Left cardiac atrium (tissue), 4 donors: ENCODE results near the gene CMIP. TPM values are rescaled to one million over a fixed set of nuclear protein-coding genes. Genes with fewer than 3 reads are reported as not detected.

ENCODE experiments used
- ATAC-seq, 2 donors: fragments of 200-7000 bp; cut with Tn5 transposase; one replicate each; pipeline ENCODE4 v1.9.1; 2020; ENCODE audit warnings: mild to moderate bottlenecking in 2 of 2, moderate library complexity in 2 of 2
- DNase-seq: peaks from one replicate; pipeline ENCODE4 v3.0.0-alpha.2; 2020
- intact Hi-C, 2 donors: fragments of 100-400 bp; cut with DNase I; formaldehyde crosslinking; loops; one replicate each; pipeline versions ENCODE4 v1.14.1 to v1.15.1; 2022 to 2023
- total RNA-seq, 2 donors: library from RNA; stranded (reverse); fragmentation: NEBNext Ultra II Directional; extraction: Animal tissue kit (Norgen Biotek cat#: 25700); gene quantifications; one replicate each; pipeline ENCODE4 v1.2.1, GENCODE V29; 2021
- donor health status: DM: no; HTN: yes; CAD: no.
- donor health status: DM: no; HTN: yes; CAD: no; lungs with severe emphysema.
- donor health status: DM: yes; HTN: yes; CAD: no.
- donor health status: Dilated cardiomyopathy.

Gene CMIP
- total RNA-seq, 2 donors from 2014 or later = 18.1 to 34.9 TPM

DNA sequence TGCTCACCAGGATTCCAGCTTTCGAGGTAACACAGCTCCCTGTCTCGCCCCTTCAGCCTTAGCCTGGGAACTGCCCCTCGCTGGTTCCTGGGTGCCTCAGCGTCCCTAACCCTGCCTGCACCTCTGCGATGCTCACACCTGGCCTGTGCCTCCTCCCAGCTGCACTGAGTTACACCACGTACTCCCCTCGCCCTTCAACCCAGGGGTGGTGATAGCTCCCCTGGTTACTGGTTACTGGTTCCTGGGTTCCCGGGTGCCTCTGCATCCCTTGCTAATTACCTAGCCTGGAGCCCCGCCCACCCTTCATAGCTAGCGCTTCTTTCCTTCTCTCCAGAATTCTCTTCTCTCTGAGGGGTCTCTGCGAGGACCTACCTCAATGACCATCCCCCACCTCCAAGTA is 269.2 kb downstream of the CMIP start:
- intact Hi-C loops = no loop called here
- ATAC-seq (no peak), DNase-seq (no peak)

DNA sequence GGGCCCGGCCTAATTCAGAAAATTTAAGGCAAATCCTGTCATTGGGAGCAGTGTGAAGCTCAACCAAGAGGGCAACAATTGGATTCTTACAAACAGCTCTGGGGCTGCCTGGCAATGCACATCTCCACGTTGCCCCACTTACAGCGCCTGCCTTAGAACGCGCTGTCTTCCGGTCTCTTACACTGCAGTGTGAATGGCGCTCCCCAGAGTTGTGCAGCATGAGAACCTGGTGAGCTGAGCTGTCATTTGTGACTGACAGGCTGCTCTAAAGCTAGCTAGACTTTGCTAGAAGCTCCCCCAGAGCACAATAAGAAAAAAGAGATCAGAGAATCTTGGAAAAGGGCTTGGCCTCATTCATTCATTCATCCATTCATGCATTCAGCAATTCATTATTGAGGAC is 270.0 kb downstream of the CMIP start:
- intact Hi-C loops = no loop called here
- ATAC-seq = no peak
- DNase-seq = no peak

DNA sequence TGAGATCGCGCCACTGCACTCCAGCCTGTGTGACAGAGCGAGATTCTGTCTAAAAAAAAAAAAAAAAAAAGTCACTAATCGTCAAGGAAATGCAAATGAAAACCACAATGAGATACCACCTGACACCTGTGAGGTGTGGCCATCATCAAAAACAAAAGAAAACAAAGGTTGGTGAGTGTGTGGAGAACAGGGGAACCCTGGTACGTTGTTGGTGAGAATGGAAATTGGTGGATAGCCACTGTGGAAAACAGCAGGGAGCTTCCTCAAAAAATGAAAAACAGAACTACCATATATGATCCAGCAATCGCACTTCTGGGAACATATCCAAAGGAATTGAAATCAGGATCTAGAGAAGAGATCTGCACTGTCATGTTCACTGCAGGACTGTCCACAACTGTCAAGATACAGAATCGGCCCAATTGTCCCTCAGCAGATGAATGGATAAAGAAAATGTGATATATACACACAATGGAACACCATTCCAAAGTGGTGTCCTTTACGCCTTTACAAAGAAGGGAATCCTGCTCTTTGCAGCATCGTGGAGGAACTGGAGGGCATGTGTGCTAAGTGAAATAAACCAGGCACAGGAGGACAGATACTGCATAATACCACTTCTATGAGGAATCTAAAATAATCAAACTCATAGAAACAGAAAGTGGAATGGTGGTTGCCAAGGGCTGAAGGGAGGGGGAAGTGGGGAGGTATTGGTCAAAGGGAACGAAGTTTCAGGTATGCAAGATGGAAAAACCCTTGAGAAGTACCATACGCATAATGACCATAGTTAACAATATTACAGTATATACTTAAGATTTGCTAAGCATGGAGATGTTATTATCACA is 271.0 kb downstream of the CMIP start:
- no peak for DNase-seq
- intact Hi-C loops = no loop called here
- no peak for ATAC-seq

DNA sequence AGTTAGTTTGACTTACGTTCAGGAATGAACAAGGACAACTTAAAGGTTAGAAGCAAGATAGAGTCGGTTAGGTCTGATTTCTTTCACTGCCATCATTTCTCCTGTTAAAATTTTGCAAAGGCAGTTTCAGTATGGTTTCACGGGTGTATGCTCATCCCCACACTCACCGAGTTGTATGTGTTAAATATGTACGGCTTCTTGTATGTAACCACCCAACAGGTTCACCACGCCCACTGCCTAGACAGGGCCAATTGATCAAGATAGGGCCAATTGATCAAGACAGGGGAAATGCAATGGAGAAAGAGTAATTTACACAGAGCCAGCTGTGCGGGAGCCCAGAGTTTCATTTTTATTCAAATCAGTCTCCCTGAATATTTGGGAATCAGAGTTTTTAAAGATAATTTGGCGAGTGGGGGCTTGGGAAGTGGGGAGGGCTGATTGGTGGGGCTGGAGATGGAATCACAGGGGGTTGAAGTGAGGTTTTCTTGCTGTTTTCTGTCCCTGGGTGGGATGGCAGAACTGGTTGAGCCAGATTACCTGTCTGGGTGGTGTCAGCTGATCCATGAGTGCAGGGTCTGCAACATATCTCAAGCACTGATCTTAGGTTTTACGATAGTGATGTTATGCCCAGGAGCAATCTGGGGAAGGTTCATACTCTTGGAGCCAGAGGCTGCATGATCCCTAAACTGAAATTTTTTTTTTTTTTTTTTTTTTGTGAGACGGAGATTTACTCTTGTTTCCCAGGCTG is 272.0 kb downstream of the CMIP start:
- no peak for ATAC-seq
- no peak for DNase-seq
- intact Hi-C loops = no loop called here

DNA sequence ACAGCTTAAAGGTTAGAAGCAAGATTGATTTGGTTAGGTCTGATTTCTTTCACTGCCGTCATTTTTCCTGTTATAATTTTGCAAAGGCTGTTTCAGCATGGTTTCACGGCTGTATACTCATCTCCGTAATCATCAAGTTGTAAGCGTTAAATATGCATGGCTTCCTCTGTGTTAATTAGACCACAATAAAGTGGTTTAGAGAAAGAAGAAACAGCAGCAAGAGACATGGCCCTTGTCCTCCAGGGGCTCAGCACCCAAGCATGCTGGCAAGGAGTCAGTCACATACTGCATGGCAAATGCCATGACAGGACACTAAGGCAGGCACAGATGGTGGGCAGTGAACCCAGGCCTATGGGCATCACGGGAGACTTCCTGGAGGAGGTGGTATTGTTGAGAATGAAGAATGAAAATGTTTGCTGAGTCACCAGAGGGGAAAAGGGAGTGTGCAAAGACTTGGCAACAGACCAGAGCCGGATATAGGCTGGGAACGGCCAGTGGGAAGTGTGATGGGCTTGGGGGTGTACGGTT is 273.1 kb downstream of the CMIP start:
- DNase-seq (no peak), ATAC-seq (no peak)
- intact Hi-C loops = no loop called here

- DNase-seq = no peak
- intact Hi-C loops = no loop called here
- ATAC-seq = no peak
These were observed 274.0 kb downstream of the CMIP start for GRCh38 chr16:81718637-81719036.

- no peak for DNase-seq
- intact Hi-C loops = loop anchor here (5.0 to 10.0 kb wide), 3 partner anchors 98 to 355 kb away; no protein-coding TSS in a partner anchor
- ATAC-seq = no peak
These were observed 275.4 kb downstream of the CMIP start for GRCh38 chr16:81719993-81720392.

DNA sequence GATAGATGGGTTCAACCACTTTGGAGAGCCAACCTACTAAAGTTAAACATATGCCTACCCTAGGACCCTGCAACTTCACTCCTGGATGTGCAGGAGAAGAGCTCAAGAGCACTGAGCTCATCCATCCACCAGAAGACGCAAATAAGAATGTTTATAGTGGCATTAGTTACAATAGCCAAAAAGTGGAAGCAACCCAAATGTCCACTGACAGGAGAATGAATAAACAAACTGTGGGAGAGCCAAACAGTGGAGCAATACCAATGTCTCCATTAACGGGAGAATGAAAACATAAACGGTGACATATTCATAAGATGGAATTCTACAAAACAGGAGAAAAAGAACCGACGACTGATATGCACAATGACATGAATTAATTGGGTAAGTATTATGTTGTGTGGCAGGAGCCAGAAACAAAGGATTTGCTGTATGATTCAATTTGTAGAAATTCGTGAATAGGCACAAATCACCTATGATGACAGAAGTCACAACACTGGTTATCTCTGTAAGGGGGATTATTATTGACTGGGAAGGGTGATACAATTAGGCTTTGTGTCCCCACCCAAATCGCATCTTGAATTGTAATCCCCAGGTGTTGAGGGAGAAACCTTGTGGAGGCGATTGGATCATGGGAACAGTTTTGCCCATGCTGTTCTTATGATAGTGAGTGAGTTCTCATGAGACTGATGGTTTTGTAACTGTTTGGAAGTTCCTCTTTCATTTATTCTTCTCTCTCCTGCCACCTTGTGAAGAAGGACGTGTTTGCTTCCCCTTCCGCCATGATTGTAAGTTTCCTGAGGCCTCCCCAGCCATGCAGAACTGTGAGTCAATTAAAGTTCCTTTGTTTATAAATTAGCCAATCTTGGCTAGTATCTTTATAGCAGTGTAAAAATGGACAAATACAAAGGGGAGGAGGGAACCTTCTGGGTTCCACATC is 276.6 kb downstream of the CMIP start:
- DNase-seq (no peak), ATAC-seq (no peak)
- intact Hi-C loops = loop anchor here (5.0 to 10.0 kb wide), 3 partner anchors 99 to 356 kb away; no protein-coding TSS in a partner anchor

DNA sequence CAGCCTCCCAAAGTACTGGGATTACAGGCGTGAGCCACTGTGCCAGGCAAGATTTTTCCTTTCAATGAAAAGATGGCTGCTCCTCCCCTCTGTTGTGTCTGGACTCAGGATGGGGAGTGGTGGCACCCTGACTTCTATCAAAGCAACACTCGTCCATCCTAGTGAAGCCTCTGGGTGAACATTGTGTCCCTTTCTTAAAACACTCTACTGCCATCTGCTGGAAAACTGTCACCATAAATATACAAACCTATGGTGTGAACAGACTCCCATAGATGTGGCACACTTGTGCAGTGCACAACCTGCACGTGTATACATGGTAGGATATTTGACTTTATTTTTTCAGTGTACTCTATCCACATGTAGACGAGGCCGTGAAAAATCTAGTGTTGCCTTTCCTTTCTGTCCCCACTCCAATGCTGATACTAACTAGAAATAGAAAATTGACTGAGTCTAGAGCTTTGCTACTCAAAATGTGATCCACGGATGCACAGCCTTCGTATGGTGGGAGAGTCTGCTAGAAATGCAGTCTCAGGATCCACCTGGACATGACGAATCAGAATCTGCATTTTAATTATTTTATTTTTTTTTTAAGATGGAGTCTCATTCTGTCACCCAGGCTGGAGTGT is 278.6 kb downstream of the CMIP start:
- DNase-seq (no peak), ATAC-seq (peak; percentile 93 to 94)
- intact Hi-C loops = loop anchor here (1.0 to 10.0 kb wide), 5 partner anchors 101 to 358 kb away; no protein-coding TSS in a partner anchor

GRCh38 chr16:81728435-81728834 is 283.8 kb downstream of the CMIP start:
- DNase-seq (no peak), ATAC-seq (no peak)
- intact Hi-C loops = loop anchor here in 1 of 2 donors (10.0 kb wide), 1 partner anchor 364 kb away; no protein-coding TSS in a partner anchor

- ATAC-seq (no peak), DNase-seq (no peak)
- intact Hi-C loops = loop anchor here in 1 of 2 donors (10.0 kb wide), 1 partner anchor 365 kb away; no protein-coding TSS in a partner anchor
These were observed 284.8 kb downstream of the CMIP start for GRCh38 chr16:81729451-81729850.

GRCh38 chr16:81730090-81731051 is 285.8 kb downstream of the CMIP start:
- ATAC-seq (peak; percentile 95 to 96), DNase-seq (peak; percentile 93)
- intact Hi-C loops = loop anchor here in 1 of 2 donors (10.0 kb wide), 1 partner anchor 696 kb away; the partner anchor contains the start of gene ATMIN

DNA sequence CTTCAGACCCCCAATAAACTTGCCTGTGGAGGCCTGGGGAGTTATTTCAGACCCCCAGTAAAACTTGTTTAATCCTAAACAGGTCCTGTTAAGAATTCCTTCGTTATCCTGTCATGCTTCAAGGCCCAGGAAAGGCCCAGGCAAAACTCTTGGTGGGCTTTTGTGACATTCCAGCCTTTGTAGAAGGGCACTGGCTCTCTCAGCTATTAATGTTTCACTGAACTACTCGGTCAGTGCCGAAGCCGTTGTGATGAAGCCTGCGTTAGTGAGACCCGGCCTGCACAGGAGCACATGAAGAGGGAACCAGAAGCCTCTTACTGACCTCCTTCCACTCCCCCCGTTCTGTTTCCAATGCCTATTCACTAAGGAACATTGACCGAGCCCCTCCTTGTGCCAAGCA is 287.0 kb downstream of the CMIP start:
- intact Hi-C loops = loop anchor here in 1 of 2 donors (10.0 kb wide), 1 partner anchor 697 kb away; the partner anchor contains the start of gene ATMIN
- DNase-seq (no peak), ATAC-seq (no peak)

DNA sequence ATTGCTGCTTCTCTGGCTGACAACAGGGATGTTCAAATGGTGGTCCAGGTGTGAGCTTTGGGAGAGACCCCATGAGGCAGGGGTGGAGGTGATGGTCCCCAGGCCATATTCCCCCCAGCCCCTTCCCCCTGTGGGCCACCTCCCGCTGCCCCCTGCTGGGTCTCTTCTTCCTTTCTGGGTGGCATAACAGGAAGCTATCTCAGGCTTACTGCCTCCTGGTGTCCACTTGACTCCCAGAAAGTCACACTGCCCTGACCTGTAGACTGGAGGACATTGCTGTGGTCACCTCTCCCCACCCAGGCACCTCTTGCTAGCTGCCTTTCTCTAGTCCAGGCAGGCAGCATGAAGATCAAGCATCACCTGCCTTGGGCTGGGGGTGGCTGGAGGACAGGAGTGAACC is 288.1 kb downstream of the CMIP start:
- intact Hi-C loops = loop anchor here in 1 of 2 donors (10.0 kb wide), 1 partner anchor 698 kb away; the partner anchor contains the start of gene ATMIN
- DNase-seq (no peak), ATAC-seq (no peak)

DNA sequence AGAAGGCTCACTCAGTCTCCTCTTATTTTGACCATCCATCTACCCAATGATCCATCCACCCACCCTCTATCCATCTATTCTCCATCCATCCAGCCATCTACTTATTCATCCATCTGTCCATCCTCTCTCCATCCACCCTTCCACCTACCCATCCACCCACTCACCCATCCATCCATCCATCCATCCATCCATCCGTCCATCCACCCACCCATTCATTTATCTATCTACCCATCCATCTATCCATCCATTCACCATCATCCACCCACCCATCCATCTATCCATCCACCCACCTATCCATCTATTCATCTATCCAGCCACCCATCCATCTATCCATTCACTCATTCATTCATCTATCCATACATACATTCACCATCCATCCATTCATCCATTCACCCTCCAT is 288.7 kb downstream of the CMIP start:
- intact Hi-C loops = loop anchor here in 1 of 2 donors (10.0 kb wide), 1 partner anchor 698 kb away; the partner anchor contains the start of gene ATMIN
- no peak for DNase-seq
- no peak for ATAC-seq

DNA sequence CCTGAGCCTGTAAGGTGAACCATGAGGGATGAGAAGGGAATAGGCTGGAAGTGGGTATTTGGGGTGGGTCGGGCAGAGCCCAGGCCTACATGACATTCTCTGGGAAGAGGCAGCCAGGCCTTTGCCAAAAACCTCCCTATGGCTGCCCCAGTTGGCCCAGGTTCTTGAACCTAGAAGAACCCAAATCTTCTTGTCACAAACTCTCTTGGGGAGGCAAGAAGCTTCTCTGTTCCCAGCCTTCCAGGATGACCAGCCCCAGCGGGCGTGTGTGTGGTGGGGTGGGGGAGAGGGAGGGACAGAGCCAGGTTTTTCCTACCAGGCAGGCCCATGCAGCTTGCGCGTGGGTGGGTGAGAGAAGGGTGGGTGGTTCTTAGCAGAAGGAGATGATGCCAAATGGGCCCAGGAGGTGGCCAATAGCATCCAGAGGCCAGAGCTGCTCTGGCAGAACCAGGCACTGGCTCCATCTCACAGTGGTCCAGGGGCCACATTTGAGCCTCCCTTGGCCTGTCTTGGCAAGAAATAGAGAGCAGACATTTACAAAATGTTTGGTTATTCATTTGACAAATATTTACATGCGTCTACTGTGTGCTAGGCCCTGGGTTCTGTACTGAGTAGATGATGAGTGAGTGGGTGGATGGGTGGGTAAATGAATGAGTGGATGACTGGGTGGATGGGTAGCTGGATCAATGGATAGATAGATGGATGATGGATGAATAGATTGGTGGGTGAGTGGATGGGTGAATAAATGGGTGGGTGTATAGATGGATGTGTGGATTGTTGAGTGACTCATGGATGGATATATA is 290.2 kb downstream of the CMIP start:
- no peak for DNase-seq
- ATAC-seq = no peak
- intact Hi-C loops = loop anchor here (5.0 to 10.0 kb wide), 3 partner anchors 333 to 700 kb away; partner anchors contain the start of gene ATMIN (in 2 of the 2)
